OCI-LY7 (cell line): ENCODE results near the gene LGI4. TPM values are rescaled to one million over a fixed set of nuclear protein-coding genes. Genes with fewer than 3 reads are reported as not detected.

Experiments used
- BruUV-seq: library from RNA; stranded (reverse); fragments of 400-500 nt; replicated peaks from 2 replicates; lab custom pipeline; 2021; lab: Mats Ljungman, UMichigan
- CTCF ChIA-PET: fragments of 300-600 bp; sonication (Branson Sonifier 250); formaldehyde crosslinking; loops from one replicate; lab custom pipeline; 2022; ENCODE audit warnings: antibody characterized with exemption; ENCODE audit not compliant: unreplicated experiment; lab: Charles Lee
- POLR2A ChIA-PET: fragments of 300-600 bp; sonication (Branson Sonifier 250); formaldehyde crosslinking; loops from one replicate; lab custom pipeline; 2022; ENCODE audit warnings: antibody characterized with exemption; lab: Charles Lee
- DNase-seq: peaks from one replicate; pipeline ENCODE4 v3.0.0-alpha.2; 2015; ENCODE audit warnings: low spot score
- H2AFZ ChIP-seq: fragments of 200-600 bp; sonication (generic), shearing (Covaris generic); 2 replicates; pipeline ENCODE4 v1.6.1; 2014; ENCODE audit warnings: mild to moderate bottlenecking, antibody characterized with exemption, low read length, moderate library complexity
- H3K27ac ChIP-seq: fragments of 200-600 bp; sonication (generic); 2 replicates; pipeline ENCODE4 v1.5.1; 2014; ENCODE audit warnings: mixed run types, low read depth, mild to moderate bottlenecking, moderate library complexity, low read length, inconsistent platforms; ENCODE audit not compliant: poor library complexity, severe bottlenecking
- H3K36me3 ChIP-seq: fragments of 200-600 bp; sonication (generic); 2 replicates; pipeline ENCODE4 v1.6.1; 2014; ENCODE audit warnings: mild to moderate bottlenecking, antibody characterized with exemption, low read length, moderate library complexity, mixed read lengths; ENCODE audit not compliant: insufficient read depth
- H3K4me1 ChIP-seq: fragments of 200-600 bp; sonication (generic); 2 replicates; pipeline ENCODE4 v1.5.1; 2014; ENCODE audit warnings: mild to moderate bottlenecking, low read length; ENCODE audit not compliant: insufficient read depth, poor library complexity, severe bottlenecking
- H3K4me2 ChIP-seq: fragments of 200-600 bp; sonication (generic); 2 replicates; pipeline ENCODE4 v1.6.1; 2014; ENCODE audit warnings: mild to moderate bottlenecking, low read length
- H3K4me3 ChIP-seq: fragments of 200-600 bp; sonication (generic); 2 replicates; pipeline ENCODE4 v1.5.1; 2014; ENCODE audit warnings: mild to moderate bottlenecking, low read depth, low read length; ENCODE audit not compliant: poor library complexity, severe bottlenecking
- H3K79me2 ChIP-seq: fragments of 200-600 bp; sonication (generic); 2 replicates; pipeline ENCODE4 v1.6.1; 2016; ENCODE audit warnings: low read depth, mild to moderate bottlenecking, low read length, moderate library complexity, mixed read lengths; ENCODE audit not compliant: insufficient read depth
- H3K9me2 ChIP-seq: fragments of 200-600 bp; sonication (generic); 2 replicates; pipeline ENCODE4 v1.6.1; 2016; ENCODE audit warnings: mild to moderate bottlenecking, low read length, mixed read lengths; ENCODE audit not compliant: insufficient read depth
- H3K9me3 ChIP-seq: fragments of 200-600 bp; sonication (generic); 2 replicates; pipeline ENCODE4 v1.6.1; 2014; ENCODE audit warnings: mild to moderate bottlenecking, mixed run types, low read length, mixed read lengths
- H4K20me1 ChIP-seq: fragments of 200-600 bp; sonication (generic); 2 replicates; pipeline ENCODE4 v1.6.1; 2014; ENCODE audit warnings: mild to moderate bottlenecking, antibody characterized with exemption, low read length, moderate library complexity, mixed read lengths; ENCODE audit not compliant: insufficient read depth
- CTCF ChIP-seq: fragments of 200-600 bp; sonication (generic); conservative IDR thresholded peaks from 2 replicates; pipeline ENCODE4 v1.5.1; 2014; ENCODE audit warnings: mild to moderate bottlenecking, antibody characterized with exemption, low read length, moderate library complexity, mixed read lengths
- EZH2phosphoT487 ChIP-seq: fragments of 200-600 bp; sonication (generic); IDR thresholded peaks from 2 replicates; pipeline ENCODE4 v1.6.1; 2018; ENCODE audit warnings: low read depth, borderline replicate concordance, mild to moderate bottlenecking, mixed run types, antibody characterized with exemption, low read length, moderate library complexity, mixed read lengths
- intact Hi-C: fragments of 100-400 bp; cut with micrococcal nuclease; formaldehyde crosslinking; loops from one replicate; pipeline ENCODE4 v1.10.0; 2022; ENCODE audit not compliant: unreplicated experiment
- total RNA-seq, 2 experiments: library from RNA; depleted of rRNA in 1 of 2; stranded (reverse); fragments of >200 nt in 1 of 2; shearing (Covaris generic) in 1 of 2; gene quantifications; 2 replicates each; pipeline ENCODE4 v1.2.3, GENCODE V29; 2014 to 2022

The LGI4 gene
- total RNA-seq, 2 experiments from 2014 or later = 0.28 to 5.9 TPM

GRCh38 chr19:35122687-35123551 is 11.9 kb downstream of the LGI4 start:
- intact Hi-C loops = no loop called here
- H3K27ac ChIP-seq = no peak overlapping the region
- TF ChIP-seq CTCF (no peak), EZH2phosphoT487 (no peak)
- no peak overlapping the region for H3K4me3 ChIP-seq
- no peaks in the 10 kb centered on the region for H3K36me3 ChIP-seq
- CTCF ChIA-PET = no interaction called here
- H4K20me1 ChIP-seq = no peaks in the 10 kb centered on the region
- no peak for DNase-seq
- no TSS peak for BruUV-seq
- H3K79me2 ChIP-seq = no peaks in the 10 kb centered on the region
- H3K9me2 ChIP-seq = no peaks in the 10 kb centered on the region
- H2AFZ ChIP-seq = no peak overlapping the region
- POLR2A ChIA-PET = no interaction called here
- H3K9me3 ChIP-seq = no peaks in the 10 kb centered on the region
- H3K4me2 ChIP-seq = no peak overlapping the region
- H3K4me1 ChIP-seq = peaks cover 13% of the 10 kb centered on the region

GRCh38 chr19:35120898-35121297 is 14.0 kb downstream of the LGI4 start:
- ChIA-PET CTCF (interaction anchor here (0.6 kb wide), 1 partner anchor 21 kb away, joined by 3 read pairs; no protein-coding TSS in a partner anchor), POLR2A (no interaction called here)
- TF ChIP-seq EZH2phosphoT487 = no peak
- TF ChIP-seq CTCF = no peak
- no TSS peak for BruUV-seq
- Histone ChIP-seq H3K4me1 (peaks cover 13% of the 10 kb centered on the region), H3K9me3 (no peaks in the 10 kb centered on the region), H3K79me2 (no peaks in the 10 kb centered on the region), H4K20me1 (no peaks in the 10 kb centered on the region), H3K36me3 (no peaks in the 10 kb centered on the region), H3K27ac (no peak overlapping the region), H3K4me2 (no peak overlapping the region), H2AFZ (no peak overlapping the region), H3K4me3 (no peak overlapping the region), H3K9me2 (no peaks in the 10 kb centered on the region)
- DNase-seq = no peak
- intact Hi-C loops = no loop called here

- no peak for TF ChIP-seq CTCF
- TF ChIP-seq EZH2phosphoT487 = no peak
- Histone ChIP-seq H3K4me1 (peaks cover 13% of the 10 kb centered on the region), H3K4me2 (no peak overlapping the region), H4K20me1 (no peaks in the 10 kb centered on the region), H3K79me2 (no peaks in the 10 kb centered on the region), H2AFZ (no peak overlapping the region), H3K27ac (no peak overlapping the region), H3K36me3 (no peaks in the 10 kb centered on the region), H3K9me3 (no peaks in the 10 kb centered on the region), H3K9me2 (no peaks in the 10 kb centered on the region), H3K4me3 (no peak overlapping the region)
- DNase-seq = no peak
- intact Hi-C loops = no loop called here
- ChIA-PET POLR2A (no interaction called here), CTCF (interaction anchor here (0.6 kb wide), 1 partner anchor 21 kb away, joined by 3 read pairs; no protein-coding TSS in a partner anchor)
- BruUV-seq = no TSS peak
Measured at GRCh38 chr19:35120492-35120891, 14.4 kb downstream of the LGI4 start.
